GM19238 (cell line): Measurements from ENCODE around the gene ELAPOR1.
"Not testable (repeated sequence)": the region's sequence is repeated elsewhere in the genome, so short reads cannot be mapped to it uniquely, and the experiment has no call there.

Experiments
- DNase-seq: peaks from one replicate; pipeline ENCODE4 v3.0.0; 2011; ENCODE audit warnings: low spot score; ENCODE audit not compliant: insufficient read length

The ELAPOR1 gene

DNA sequence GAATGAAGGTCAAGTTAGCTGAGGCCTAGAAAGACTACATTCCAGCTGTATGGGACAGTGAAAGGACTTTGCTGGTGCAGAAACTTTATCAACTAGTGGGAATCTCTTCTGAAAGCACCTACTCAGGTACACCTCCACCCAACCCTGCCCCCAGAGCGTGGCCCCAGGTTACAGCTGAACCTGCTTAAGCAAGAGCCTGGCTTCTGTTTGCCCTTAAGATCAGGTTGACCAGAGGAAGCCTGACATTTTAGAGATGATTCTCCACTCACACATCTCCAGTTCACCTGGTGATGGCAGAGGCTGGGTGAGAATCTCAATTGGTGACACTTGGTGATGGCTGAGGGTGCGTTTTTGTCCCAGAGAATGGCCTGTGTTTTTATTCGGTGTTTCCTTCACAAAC is 24.0 kb downstream of the ELAPOR1 start:
- DNase-seq = no peak

DNA sequence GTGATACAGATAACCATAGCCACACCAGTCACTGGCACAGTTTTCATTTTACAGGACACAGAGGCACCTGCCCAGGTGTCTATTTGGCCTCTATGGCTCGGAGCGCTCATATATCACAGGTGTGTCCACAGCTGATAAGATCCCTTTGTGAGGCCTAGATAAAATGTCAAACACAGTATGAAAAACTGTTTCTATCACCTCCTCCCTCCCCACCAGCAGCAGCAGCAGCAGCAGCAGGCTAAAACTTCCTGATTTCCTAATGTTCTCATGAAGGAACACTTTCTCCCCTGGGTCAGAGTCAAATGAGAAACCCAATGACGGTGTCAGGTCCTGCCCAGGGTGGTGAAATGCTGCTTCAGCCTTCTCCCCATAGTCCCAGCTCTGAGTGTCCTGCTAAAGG is 24.4 kb downstream of the ELAPOR1 start:
- no peak for DNase-seq

DNA sequence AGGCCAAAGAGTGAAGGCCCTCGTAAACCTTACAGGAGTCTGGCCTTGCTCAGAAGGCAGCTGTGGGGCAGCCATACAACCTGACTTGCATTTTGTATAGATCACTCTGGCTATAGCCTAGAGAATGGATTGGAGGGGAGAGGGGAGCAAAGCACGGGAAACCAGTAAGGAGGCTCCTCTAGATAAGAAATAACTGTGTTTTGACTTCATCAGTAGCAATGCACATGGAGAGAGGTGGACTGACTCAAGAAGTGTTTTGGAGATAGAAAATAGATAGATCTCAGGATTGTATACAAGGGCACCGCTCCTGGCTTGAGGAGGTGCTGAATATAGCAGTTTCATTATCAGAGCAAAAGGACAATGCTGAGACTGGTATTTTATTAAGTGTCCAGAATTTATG is 26.5 kb downstream of the ELAPOR1 start:
- no peak for DNase-seq

DNA sequence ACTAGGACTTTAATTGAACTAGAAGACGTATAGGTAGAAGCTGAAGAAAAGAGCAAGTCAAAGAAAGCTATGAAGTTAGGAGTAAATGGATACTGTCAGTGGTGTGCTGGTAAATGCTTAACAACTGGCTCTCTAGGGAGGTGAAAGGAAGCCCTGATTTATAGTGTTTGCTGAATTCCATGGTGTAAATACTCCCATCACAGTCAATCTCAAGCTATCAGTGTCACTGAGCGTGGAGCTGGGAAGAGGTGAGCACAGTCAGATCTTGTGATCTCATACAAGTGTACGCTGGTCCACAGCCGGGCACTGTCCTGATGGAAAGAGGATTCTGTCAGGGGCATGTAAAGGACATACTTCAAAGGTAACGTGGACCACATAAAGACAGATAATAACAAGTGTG is 28.3 kb downstream of the ELAPOR1 start:
- DNase-seq = no peak

DNA sequence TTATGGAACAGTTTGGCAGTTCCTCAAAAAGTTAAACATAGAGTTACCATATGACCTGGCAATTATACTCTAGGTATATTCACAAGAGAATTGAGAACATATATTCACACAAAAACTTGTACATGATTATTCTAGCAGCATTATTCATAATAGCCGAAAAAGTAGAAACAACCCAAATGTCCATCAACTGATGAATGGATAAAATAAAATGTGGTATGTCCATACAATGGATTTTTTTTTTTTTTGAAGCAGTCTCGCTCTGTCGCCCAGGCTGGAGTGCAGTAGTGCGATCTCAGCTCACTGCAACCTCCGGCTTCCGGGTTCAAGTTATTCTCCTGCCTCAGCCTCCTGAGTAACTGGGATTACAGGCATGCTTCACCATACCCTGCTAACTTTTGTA is 28.8 kb downstream of the ELAPOR1 start:
- not testable (repeated sequence) for DNase-seq

DNA sequence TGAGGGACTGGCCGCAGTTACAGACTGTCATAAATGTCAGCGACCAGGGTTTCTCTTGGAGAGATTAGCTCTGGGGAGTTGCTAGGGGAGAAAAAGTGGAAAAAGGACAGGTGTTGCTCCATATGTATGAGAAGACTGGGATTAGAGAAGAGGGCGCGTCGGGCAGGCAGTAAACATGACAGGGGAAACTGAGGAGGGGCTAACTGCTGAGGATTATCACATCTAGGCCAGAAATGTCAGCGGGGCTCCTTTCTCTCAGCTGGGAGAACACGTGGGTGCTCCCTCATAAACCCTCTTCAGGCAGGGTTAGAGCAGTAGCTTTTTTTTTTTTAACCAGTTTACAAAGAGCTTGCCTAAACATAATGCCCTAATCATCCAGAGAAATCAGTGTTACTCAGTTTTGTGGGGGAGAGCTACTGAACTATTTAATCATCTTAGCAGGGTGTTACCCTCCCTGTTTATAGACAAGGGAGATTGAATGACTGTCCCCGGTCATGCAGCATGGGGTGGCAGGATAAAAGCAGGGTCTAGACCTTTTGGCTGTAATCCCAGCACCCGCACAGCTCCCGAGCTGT is 35.2 kb downstream of the ELAPOR1 start:
- no peak for DNase-seq

DNA sequence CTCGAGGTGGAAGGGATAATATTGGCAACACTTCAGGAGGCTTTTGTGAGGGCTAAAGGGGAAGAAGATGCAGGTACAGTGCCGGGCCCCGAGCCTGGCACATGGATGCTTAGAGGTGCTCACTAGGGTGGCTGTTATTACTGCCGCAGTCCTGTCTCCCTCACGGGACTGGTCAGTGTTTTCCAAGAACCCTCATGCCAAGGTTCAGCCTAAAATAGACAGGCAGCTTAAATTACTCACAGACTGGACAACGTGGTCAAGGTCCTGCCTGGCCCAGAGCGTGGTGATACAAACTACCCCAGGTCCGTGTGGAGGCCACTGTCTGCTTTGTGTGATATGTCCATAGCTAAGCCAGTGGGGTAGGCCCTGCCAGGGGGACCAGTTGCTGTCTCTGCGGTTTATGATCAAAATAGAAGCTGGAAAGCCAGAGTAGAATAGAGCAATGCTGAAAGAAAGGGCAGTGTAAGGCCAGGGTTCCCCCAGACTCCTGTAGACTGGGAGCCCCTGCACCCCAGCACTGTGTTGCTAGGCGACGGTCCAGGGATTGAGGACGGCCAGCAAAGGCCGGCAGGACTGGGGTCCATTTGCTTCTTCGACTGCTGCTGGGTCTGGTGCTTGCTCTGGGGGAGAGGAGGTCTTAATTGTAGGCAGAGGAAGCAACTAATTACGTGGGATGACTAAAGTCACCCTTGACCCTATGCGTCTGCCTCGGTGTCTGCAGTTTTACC is 36.1 kb downstream of the ELAPOR1 start:
- no peak for DNase-seq

DNA sequence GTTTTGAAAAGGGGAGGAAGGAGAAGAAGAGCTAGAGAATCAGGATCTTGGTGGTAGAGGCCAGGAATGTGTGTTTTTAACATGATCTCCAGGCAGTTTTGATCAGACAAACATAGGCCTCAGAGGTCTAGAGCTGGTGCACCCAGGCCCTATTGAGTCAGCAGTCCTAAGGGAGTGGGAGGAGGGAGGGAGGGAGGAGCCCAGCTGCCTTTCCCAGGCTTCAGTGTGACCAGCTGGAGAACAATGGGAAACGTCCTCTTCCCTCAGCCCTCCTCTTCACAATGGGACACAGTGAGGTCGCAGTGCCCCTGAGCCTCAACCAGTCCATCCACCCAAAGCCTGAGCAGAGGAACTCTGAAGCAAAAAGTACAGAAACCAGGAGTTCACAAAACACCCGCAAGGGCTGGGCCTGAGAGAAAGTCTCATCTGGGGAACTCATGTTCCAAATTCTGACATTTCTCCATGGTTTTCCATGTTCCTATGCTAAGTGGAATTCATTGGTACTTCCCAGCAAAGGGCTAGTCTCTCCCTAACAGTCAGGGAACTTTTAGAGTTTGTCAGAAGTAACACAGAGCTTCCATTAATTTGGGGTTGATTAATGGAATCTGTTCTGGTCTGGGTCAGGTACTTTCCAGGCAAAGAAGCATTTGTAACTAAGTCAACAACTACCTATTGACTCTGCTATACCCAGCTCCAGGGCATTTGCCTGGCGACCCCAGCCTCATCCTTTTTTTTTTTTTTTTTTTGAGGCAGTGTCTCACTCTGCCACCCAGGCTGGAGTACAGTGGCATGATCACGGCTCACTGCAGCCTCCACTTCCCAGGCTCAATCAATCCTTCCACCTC is 37.5 kb downstream of the ELAPOR1 start:
- no peak for DNase-seq

DNA sequence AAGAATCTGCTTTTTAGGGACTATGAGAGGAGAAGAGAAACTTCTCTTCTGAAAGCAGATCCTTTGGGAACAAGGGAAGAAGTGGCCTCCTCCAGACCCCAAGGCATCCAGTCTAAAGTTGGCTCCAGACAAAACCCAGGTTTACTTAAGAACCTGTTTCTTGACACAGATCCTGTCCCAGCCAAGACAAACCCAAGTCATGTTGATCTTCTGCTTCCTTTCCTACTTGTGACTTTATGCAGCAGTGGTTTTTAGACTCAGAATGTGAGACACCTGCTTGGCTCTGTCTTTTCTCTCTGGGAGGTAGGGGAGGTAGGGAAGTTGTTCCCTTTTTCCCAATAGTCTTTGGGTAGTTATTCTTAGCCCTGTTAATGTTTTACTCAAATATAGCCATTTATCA is 38.3 kb downstream of the ELAPOR1 start:
- DNase-seq = no peak

DNA sequence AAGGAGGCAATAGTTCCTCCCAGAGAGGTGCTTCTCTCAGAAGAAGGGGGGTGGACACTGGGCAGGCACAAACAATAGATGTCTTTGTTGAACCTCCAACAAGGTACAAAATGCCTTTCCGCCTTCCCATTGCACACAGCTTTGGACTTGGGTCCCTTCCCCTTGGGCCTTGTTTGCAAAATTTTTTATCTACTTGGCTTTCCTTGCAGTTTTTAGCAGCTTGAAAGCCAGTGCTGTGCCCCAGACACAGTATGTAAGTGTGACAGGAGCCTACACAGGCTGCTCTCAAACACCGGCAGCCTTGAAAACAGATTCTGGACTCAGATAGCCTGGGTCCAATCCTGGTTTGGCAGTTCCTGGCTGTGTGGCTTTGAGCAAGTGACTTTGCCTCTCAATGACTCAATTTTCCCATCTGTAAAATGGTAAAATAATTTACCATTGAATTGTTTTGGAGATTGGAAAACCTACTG is 43.0 kb downstream of the ELAPOR1 start:
- no peak for DNase-seq

DNA sequence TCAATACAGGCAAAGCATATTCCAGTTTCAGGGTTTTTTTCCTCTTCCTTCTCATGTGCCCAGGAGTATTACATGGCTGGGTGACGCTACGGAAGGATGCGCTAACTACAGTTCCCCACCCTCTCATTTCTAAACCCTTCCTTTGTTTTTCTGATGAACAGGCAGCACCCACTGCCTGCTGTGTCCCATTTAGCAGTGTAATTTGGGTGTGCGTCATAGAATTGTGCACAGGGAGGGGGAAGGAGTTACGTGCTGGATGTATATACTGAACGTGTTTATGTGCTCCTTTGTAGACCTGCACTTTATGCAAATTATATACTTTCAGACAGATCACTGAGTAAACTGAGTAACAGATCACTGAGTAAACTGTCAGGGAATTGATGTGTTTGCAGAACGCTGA is 44.5 kb downstream of the ELAPOR1 start:
- DNase-seq = no peak

DNA sequence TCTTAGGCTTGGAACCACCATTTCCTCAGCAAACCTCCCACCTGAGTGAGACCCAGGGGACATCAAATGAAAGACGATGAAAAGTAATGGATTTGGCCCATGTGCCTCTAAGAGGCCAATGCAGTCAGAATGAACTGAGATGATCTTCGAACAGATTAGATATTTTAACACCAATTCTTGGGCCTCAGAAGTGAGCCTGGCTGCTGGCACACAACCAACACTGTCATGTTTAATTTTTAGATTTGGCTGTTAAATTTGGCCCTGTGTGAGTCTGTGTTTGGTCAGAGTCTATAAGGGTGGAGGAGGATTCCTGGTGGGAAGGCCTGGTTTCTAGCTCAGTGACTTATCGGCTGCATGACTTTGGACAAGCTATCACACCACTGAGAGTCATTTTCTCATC is 45.4 kb downstream of the ELAPOR1 start:
- DNase-seq = no peak

DNA sequence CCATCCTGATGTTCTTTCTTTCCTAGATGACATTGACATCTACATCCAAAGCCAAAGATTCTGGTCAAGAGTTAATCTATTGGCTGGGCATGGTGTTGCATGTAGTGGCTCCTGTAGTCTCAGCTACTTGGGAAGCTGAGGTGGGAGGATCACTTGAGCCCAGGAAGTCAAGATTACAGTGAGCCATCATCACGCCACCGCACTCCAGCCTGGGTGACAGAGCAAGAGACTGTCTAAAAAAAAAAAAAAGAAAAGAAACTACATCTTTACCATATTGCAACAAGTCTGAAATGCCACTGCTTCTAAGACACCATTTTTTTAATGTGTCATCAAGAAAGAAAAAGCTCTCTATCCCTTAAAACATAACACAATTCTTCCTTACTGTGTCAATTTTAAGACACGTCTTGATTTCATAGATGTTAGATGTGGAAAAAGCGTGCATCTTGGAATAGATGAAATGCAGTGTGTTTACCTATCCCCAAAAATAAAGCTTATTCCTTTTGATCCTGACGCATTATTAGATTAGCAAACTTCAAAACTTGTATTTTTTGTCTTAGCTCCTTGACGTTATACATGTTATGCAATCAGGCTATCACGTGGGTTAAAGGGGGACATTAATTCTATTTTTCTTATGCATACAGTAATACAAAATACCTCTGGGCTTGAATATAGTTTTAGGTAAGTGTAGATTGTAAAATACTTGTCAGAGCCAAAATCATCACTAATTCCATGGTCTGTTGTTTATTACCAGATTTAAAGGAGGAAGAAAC is 46.3 kb downstream of the ELAPOR1 start:
- DNase-seq = no peak

DNA sequence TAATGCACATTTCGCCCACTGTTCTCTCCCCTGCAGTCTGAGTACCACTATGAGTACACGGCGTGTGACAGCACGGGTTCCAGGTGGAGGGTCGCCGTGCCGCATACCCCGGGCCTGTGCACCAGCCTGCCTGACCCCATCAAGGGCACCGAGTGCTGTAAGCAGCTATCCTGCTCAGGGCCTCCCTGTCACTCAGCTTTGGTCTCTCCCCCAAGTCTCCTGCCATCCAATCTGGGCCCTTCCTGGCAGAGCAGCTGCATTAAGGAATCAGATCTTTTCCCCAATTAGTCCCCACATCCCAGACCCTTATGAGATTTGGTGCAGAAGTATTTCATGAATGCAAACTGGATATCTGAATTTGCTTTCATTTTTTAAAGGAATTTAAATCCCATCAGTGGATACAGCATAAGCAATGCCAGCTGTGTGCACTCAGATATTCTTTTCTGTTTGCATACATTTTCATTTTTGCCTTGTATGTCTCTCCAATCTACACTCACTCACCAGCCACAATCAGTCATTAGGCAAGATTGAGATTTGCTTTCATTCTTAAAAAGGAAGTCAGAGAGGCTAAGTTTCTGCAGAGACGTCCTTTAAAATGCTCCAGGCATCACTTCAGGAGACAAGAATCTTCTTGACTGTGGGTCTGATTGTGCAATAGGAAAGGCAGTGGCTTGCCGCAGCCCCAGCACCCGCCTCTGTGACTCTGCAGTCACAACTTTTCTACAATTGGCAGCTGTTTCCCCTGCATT is 48.1 kb downstream of the ELAPOR1 start:
- no peak for DNase-seq

DNA sequence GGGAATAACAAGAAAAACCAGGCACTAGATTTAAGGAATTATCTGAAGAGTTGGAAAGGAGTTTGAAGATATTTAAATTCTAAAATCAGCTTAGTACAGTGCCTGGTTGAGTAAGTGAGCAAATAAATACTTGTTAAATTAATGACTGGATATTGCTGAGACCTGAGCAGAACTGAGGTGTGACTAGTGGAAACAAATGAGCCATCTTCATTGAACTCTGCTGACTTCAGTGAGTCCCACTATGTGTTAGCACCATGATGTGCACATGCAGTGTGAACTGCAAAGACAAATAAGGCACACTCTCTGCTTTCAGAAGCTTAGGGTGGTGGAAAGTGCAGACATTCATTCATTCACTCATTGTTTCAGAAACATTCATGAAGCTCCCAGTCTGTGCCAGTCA is 48.7 kb downstream of the ELAPOR1 start:
- no peak for DNase-seq

DNA sequence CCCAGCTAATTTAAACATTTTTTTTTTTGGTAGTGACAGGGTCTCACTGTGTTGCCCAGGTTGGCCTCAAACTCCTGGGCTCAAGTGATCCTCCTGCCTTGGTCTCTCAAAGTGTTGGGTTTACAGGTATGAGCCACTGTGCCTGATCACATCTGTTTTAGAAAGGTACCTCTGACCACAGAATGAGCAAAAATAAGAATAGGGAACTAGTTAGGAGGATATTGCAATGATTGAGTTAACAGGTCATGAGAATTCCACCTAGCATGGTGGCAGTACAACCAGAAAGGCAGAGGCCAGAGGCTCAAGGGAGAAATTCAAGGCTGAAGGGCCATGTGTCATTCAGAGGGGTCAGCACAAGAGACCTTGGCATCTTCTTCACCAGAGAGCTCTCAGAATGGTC is 49.6 kb downstream of the ELAPOR1 start:
- no peak for DNase-seq
